ENCODE measurements around the gene RUNX1.

Gene RUNX1

GRCh38 chr21:34924771-34925419, 124.2 kb downstream of the RUNX1 start:
- DNase-seq (ENCODE audit: low read depth, low spot score), result no peak

- no peak for DNase-seq (ENCODE audit: low read depth, low spot score)
Measured at GRCh38 chr21:34924194-34924593, 124.9 kb downstream of the RUNX1 start.

- no peak for DNase-seq (ENCODE audit: low read depth, low spot score)
Measured at GRCh38 chr21:34923626-34924025, 125.5 kb downstream of the RUNX1 start.

GRCh38 chr21:34923202-34923601, 125.9 kb downstream of the RUNX1 start:
- DNase-seq (ENCODE audit: low read depth, low spot score), result no peak

GRCh38 chr21:34922479-34922878, 126.6 kb downstream of the RUNX1 start:
- DNase-seq (ENCODE audit: low read depth, low spot score), result no peak

- DNase-seq (ENCODE audit: low read depth, low spot score), result no peak
Measured at GRCh38 chr21:34921151-34921550, 128.0 kb downstream of the RUNX1 start.

- no peak for DNase-seq (ENCODE audit: low read depth, low spot score)
Measured at GRCh38 chr21:34919406-34919805, 129.7 kb downstream of the RUNX1 start.

GRCh38 chr21:34916446-34916845, 132.7 kb downstream of the RUNX1 start:
- DNase-seq (ENCODE audit: low read depth, low spot score), result no peak

- DNase-seq (ENCODE audit: low read depth, low spot score), result no peak
Measured at GRCh38 chr21:34915364-34915841, 133.7 kb downstream of the RUNX1 start.

GRCh38 chr21:34914239-34914638, 134.9 kb downstream of the RUNX1 start:
- DNase-seq (ENCODE audit: low read depth, low spot score), result no peak

- DNase-seq (ENCODE audit: low read depth, low spot score), result no peak
Measured at GRCh38 chr21:34913811-34914210, 135.3 kb downstream of the RUNX1 start.

GRCh38 chr21:34912022-34912945, 136.8 kb downstream of the RUNX1 start:
- DNase-seq (ENCODE audit: low read depth, low spot score), result no peak

- no peak for DNase-seq (ENCODE audit: low read depth, low spot score)
Measured at GRCh38 chr21:34911360-34911759, 137.7 kb downstream of the RUNX1 start.

- DNase-seq (ENCODE audit: low read depth, low spot score), result no peak
Measured at GRCh38 chr21:34910396-34910795, 138.7 kb downstream of the RUNX1 start.

GRCh38 chr21:34909492-34910292, 139.4 kb downstream of the RUNX1 start:
- no peak for DNase-seq (ENCODE audit: low read depth, low spot score)

- DNase-seq (ENCODE audit: low read depth, low spot score), result no peak
Measured at GRCh38 chr21:34908419-34909055, 140.6 kb downstream of the RUNX1 start.

- DNase-seq (ENCODE audit: low read depth, low spot score), result no peak
Measured at GRCh38 chr21:34907461-34908418, 141.4 kb downstream of the RUNX1 start.

GRCh38 chr21:34906401-34906800, 142.7 kb downstream of the RUNX1 start:
- DNase-seq (ENCODE audit: low read depth, low spot score), result no peak

GRCh38 chr21:34905218-34905537, 143.9 kb downstream of the RUNX1 start:
- no peak for DNase-seq (ENCODE audit: low read depth, low spot score)

GRCh38 chr21:34904526-34905217, 144.4 kb downstream of the RUNX1 start:
- no peak for DNase-seq (ENCODE audit: low read depth, low spot score)

All from activated naive CD8-positive, alpha-beta T cell treated with anti-CD3 and anti-CD28 coated beads, Interleukin-2, amount 50 U/mL, for 16 hours (primary cell).